Activated CD4-positive, alpha-beta T cell treated with anti-CD3 and anti-CD28 coated beads, Interleukin-2, amount 50 U/mL, for 48 hours (primary cell): ENCODE data around the gene ACBD6.

Source experiments
- DNase-seq, 2 experiments: peaks; one replicate each; pipeline ENCODE4 v3.0.0-alpha.2; 2020

The ACBD6 gene

GRCh38 chr1:180366371-180367068 is 135.9 kb downstream of the ACBD6 start:
- no peak for DNase-seq

GRCh38 chr1:180365039-180365438 is 137.3 kb downstream of the ACBD6 start:
- DNase-seq = no peak

- DNase-seq = no peak
Observed at GRCh38 chr1:180363246-180363995, 139.0 kb downstream of the ACBD6 start.

GRCh38 chr1:180360333-180361075 is 141.9 kb downstream of the ACBD6 start:
- DNase-seq = no peak

- DNase-seq = no peak
Observed at GRCh38 chr1:180358649-180359048, 143.7 kb downstream of the ACBD6 start.

GRCh38 chr1:180353945-180354344 is 148.4 kb downstream of the ACBD6 start:
- no peak for DNase-seq

- DNase-seq = no peak
Observed at GRCh38 chr1:180352588-180352987, 149.8 kb downstream of the ACBD6 start.

GRCh38 chr1:180352021-180352420 is 150.4 kb downstream of the ACBD6 start:
- DNase-seq = no peak

GRCh38 chr1:180345148-180345547 is 157.2 kb downstream of the ACBD6 start:
- DNase-seq = no peak

- no peak for DNase-seq
Observed at GRCh38 chr1:180343921-180344769, 158.2 kb downstream of the ACBD6 start.

- DNase-seq = no peak
Observed at GRCh38 chr1:180327089-180327488, 175.3 kb downstream of the ACBD6 start.

- DNase-seq = no peak
Observed at GRCh38 chr1:180312926-180313325, 189.5 kb downstream of the ACBD6 start.

GRCh38 chr1:180311011-180311730 is 191.2 kb downstream of the ACBD6 start:
- DNase-seq = no peak

- no peak for DNase-seq
Observed at GRCh38 chr1:180310095-180310494, 192.3 kb downstream of the ACBD6 start.

- DNase-seq = no peak
Observed at GRCh38 chr1:180309338-180309737, 193.0 kb downstream of the ACBD6 start.

GRCh38 chr1:180301135-180301742 is 201.1 kb downstream of the ACBD6 start:
- DNase-seq = no peak

- DNase-seq = no peak
Observed at GRCh38 chr1:180299479-180300221, 202.7 kb downstream of the ACBD6 start.

- DNase-seq = no peak
Observed at GRCh38 chr1:180295999-180296398, 206.4 kb downstream of the ACBD6 start.

- DNase-seq = no peak
Observed at GRCh38 chr1:180294711-180295110, 207.7 kb downstream of the ACBD6 start.

- DNase-seq = no peak
Observed at GRCh38 chr1:180291004-180291403, 211.4 kb downstream of the ACBD6 start.
